ENCODE data around the gene AZU1. TPM values are rescaled to one million over a fixed set of nuclear protein-coding genes. Genes with fewer than 3 reads are reported as not detected.
A peak's percentile ranks its signal among the peaks of the same experiment; 100 is the strongest.

AZU1 gene
- total RNA-seq, 1 donor from 2014 or later = 0.21 TPM

DNA sequence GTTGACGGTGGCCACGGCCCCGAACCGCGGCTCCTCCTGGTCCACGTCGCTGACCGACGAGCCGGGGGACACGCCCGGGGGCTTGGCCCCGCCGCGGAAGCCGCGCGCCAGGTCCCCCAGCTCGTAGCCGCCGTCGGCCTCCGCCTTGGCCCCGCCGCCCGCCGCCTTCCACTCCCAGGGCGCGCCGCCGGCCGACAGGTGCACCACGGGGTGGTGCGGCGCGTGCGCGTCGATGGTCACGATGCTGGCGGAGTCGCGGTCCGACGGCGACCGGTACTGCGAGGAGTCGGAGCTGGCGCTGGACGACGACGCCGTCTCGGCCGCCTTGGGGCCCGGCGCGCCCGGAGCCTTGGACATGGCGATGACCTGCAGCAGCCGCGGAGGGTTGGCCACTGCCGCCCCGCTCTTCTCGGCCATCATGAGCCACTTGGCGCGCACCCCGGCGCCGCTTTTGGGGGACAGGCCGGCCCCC, 14.9 kb upstream of the AZU1 start:
- Mint-ChIP-seq H3K4me3 (ENCODE audit: unreplicated experiment) (no peak overlapping the region), H3K27me3 (ENCODE audit: unreplicated experiment) (peaks cover 34% of the 10 kb centered on the region), H3K27ac (ENCODE audit: unreplicated experiment) (no peak overlapping the region), H3K4me1 (ENCODE audit: unreplicated experiment) (peaks cover 9% of the 10 kb centered on the region), H3K9me3 (ENCODE audit: unreplicated experiment) (no peaks in the 10 kb centered on the region), H3K36me3 (ENCODE audit: low read depth, unreplicated experiment) (peaks cover 39% of the 10 kb centered on the region)
- TF ChIP-seq, protein P1, sequence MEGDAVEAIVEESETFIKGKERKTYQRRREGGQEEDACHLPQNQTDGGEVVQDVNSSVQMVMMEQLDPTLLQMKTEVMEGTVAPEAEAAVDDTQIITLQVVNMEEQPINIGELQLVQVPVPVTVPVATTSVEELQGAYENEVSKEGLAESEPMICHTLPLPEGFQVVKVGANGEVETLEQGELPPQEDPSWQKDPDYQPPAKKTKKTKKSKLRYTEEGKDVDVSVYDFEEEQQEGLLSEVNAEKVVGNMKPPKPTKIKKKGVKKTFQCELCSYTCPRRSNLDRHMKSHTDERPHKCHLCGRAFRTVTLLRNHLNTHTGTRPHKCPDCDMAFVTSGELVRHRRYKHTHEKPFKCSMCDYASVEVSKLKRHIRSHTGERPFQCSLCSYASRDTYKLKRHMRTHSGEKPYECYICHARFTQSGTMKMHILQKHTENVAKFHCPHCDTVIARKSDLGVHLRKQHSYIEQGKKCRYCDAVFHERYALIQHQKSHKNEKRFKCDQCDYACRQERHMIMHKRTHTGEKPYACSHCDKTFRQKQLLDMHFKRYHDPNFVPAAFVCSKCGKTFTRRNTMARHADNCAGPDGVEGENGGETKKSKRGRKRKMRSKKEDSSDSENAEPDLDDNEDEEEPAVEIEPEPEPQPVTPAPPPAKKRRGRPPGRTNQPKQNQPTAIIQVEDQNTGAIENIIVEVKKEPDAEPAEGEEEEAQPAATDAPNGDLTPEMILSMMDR (IDR thresholded peaks at IDR 0.05; ENCODE audit: unreplicated experiment) = no peak
- DNase-seq (ENCODE audit: low spot score) = no peak

DNA sequence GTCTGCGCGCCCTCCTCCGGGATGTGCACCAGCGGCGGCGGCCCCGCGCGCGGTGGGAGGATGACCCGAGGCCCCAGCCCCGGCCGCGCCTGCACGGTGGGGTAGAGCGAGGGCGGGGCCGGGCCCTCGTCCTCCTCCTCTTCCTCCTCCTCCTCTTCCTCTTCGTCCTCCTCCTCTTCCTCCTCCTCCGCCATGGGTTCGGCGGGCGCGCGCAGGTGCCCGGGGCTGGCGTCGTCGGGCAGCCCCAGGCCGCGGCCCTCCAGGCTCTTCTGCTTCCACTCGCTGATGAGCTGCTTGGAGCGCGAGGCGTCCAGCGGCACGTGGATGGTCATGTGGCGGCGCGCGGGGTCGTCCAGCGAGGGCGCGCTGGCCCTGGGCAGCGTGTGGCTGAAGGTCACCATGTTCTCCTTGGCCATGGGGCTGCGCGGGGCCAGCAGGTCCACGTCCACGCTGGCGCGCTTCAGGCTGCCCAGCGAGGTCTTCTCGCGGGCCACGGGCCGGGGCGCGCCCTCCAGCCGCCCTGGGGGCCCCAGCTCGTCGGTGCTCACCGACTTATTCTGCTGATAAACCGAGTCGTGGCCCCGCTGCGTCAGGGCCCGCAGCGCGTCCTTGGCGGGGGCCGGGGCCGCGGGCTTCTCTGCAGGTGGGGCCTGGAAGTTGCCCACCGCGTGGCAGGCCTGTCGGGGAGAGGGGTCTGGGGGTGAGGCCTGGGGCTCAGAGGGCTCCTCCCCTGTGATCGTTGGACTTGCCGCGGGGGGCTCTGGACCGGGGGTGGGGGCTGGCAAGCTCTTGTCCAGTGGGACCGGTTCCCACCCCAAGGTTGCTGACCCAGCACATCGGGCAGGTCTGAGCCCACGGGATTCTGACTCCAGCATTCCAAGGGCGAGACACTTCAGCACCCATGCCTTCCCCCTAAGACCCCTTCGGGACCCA, 14.2 kb upstream of the AZU1 start:
- peaks cover 8% of the 10 kb centered on the region for H3K4me1 Mint-ChIP-seq (ENCODE audit: unreplicated experiment)
- peaks cover 32% of the 10 kb centered on the region for H3K27me3 Mint-ChIP-seq (ENCODE audit: unreplicated experiment)
- DNase-seq (ENCODE audit: low spot score) = no peak
- TF ChIP-seq, protein P1 (IDR thresholded peaks at IDR 0.05; ENCODE audit: unreplicated experiment) = no peak
- H3K36me3 Mint-ChIP-seq (ENCODE audit: low read depth, unreplicated experiment) = peaks cover 36% of the 10 kb centered on the region
- no peaks in the 10 kb centered on the region for H3K9me3 Mint-ChIP-seq (ENCODE audit: unreplicated experiment)
- H3K27ac Mint-ChIP-seq (ENCODE audit: unreplicated experiment) = no peak overlapping the region
- H3K4me3 Mint-ChIP-seq (ENCODE audit: unreplicated experiment) = peak overlapping the region; percentile 81

DNA sequence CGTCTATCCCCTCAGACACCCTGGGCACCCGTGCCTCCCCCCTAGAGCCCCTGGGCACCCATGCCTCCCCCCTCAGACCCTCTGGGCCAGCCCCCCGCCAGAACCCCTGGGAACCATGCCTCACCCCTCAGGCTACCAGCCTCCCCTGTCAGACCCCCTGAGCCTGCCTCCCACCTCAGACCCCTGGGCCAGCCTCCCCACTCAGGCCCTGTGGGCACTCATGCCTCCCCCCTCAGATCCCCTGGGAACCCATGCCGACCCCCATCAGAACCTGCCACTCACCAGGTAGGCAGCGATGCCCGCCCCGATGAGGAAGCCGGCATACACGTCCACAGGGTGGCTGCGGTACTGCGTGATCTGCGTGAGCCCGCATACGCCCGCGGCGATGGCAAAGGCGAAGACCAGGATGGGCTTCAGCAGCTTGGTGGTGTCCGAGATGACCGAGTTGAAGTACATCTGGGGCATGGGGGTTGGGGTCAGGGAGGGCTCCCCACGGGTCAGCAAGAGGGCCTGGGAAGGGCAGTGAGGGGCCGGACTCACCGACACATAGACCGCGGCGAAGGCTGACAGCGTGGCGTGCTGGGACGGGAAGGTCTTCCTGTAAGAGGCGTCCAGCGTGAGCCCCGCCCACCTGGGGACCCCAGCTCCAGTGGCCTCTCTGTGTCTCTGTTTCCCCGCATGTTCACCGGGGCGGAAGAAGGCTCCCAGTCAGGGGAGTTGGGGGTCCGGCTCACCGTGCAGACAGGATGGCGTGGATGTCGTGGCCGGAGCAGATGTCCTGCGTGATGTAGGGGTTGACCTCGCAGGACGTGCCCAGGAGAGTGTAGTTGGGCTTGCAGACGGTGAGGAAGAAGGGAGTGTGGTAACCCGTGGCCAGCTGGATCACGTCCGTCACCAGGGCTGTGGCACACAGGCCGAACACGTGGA, 13.2 kb upstream of the AZU1 start:
- Mint-ChIP-seq H3K27ac (ENCODE audit: unreplicated experiment) (peak overlapping the region; percentile 94), H3K4me1 (ENCODE audit: unreplicated experiment) (peaks cover 8% of the 10 kb centered on the region), H3K36me3 (ENCODE audit: low read depth, unreplicated experiment) (peaks cover 36% of the 10 kb centered on the region), H3K27me3 (ENCODE audit: unreplicated experiment) (peaks cover 33% of the 10 kb centered on the region), H3K4me3 (ENCODE audit: unreplicated experiment) (peak overlapping the region; percentile 81), H3K9me3 (ENCODE audit: unreplicated experiment) (no peaks in the 10 kb centered on the region)
- TF ChIP-seq, protein P1 (IDR thresholded peaks at IDR 0.05; ENCODE audit: unreplicated experiment) = no peak
- DNase-seq (ENCODE audit: low spot score) = no peak

DNA sequence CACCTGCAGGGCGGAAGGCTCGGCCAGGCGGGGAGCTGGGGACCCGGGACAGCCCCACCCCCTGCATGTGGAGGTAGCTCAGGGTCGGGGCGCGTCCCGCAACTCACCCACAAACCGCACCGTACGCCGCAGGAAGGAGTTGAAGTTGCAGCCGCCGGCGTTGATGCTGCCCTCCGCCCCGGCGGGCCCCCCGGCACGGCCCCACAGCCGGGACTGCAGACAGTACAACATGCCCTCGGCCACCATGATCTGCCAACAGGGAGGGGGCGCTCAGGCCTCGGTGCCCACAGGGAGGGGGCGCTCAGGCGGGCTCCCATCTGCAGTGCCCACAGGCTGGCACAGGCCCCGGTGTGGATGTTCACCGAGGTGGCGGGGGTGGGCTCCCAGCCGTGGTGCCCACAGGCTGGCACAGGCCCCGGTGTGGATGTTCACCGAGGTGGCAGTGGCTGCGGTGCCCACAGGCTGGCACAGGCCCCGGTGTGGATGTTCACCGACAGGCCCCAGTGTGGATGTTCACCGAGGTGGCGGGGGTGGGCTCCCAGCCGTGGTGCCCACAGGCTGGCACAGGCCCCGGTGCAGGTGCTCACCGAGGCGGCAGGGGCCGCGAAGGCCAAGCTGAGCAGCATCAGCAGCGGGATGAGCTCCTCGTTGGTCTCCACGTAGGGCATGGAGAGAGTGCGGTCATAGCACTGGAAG, 12.4 kb upstream of the AZU1 start:
- H3K27ac Mint-ChIP-seq (ENCODE audit: unreplicated experiment) = peak overlapping the region; percentile 94
- H3K27me3 Mint-ChIP-seq (ENCODE audit: unreplicated experiment) = peaks cover 32% of the 10 kb centered on the region
- H3K4me1 Mint-ChIP-seq (ENCODE audit: unreplicated experiment) = peaks cover 8% of the 10 kb centered on the region
- peaks cover 30% of the 10 kb centered on the region for H3K36me3 Mint-ChIP-seq (ENCODE audit: low read depth, unreplicated experiment)
- TF ChIP-seq, protein P1 (IDR thresholded peaks at IDR 0.05; ENCODE audit: unreplicated experiment) = no peak
- H3K9me3 Mint-ChIP-seq (ENCODE audit: unreplicated experiment) = no peaks in the 10 kb centered on the region
- no peak for DNase-seq (ENCODE audit: low spot score)
- peak overlapping the region; percentile 81 for H3K4me3 Mint-ChIP-seq (ENCODE audit: unreplicated experiment)

All from endothelial cell (in vitro differentiated cells).